Ovary (tissue), 3 donors: ENCODE results near the gene RNF41.

ENCODE experiments used
- POLR2A ChIP-seq: fragments of 450-650 bp; IDR thresholded peaks from one replicate; pipeline ENCODE4 v1.6.1; 2017; ENCODE audit warnings: antibody characterized with exemption, mild to moderate bottlenecking, moderate library complexity
- TF ChIP-seq, protein P1 (sequence below), 3 donors: fragments of 450-650 bp in 2 of 3; fragments of 200-600 bp in 1 of 3; IDR thresholded peaks; one replicate each; pipeline versions ENCODE4 v1.5.1 to v1.8.0; 2016 to 2022; ENCODE audit warnings: antibody characterized with exemption in 3 of 3, mild to moderate bottlenecking in 1 of 3
- donor health status: DM: no; HTN: no; CAD: no.

DNA sequence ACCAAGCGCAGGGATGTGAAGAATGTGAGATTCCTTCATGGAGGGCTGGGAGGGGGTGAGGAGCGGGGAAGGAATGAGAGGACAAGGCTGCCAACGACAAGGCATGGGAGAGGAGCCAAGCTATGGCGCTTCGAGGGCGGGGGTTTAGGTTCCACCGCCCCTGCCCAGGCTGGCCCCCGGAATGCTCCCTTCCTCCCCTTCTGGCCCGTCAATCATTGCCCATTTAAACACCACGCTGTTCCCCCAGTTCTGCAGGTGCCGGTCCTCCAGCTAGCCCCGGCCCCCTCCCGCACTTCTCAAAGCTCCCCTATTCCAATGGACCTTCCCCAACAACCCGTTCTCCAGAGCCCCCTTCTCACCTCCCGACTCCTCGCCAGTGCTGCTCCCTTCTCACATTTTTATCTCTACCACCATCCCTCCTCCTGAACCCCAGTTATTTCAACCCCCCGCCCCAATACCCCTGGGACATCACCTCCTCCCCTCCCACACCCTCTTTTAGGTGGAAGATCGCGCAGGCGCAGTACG lies 428 bp downstream of the RNF41 start:
- TF ChIP-seq POLR2A, result no peak
- TF ChIP-seq, protein P1, sequence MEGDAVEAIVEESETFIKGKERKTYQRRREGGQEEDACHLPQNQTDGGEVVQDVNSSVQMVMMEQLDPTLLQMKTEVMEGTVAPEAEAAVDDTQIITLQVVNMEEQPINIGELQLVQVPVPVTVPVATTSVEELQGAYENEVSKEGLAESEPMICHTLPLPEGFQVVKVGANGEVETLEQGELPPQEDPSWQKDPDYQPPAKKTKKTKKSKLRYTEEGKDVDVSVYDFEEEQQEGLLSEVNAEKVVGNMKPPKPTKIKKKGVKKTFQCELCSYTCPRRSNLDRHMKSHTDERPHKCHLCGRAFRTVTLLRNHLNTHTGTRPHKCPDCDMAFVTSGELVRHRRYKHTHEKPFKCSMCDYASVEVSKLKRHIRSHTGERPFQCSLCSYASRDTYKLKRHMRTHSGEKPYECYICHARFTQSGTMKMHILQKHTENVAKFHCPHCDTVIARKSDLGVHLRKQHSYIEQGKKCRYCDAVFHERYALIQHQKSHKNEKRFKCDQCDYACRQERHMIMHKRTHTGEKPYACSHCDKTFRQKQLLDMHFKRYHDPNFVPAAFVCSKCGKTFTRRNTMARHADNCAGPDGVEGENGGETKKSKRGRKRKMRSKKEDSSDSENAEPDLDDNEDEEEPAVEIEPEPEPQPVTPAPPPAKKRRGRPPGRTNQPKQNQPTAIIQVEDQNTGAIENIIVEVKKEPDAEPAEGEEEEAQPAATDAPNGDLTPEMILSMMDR (IDR thresholded peaks at IDR 0.05), result no peak
